ENCODE measurements around the gene PLEKHG3.
"Not testable (repeated sequence)": the region's sequence is repeated elsewhere in the genome, so short reads cannot be mapped to it uniquely, and the experiment has no call there.

Gene PLEKHG3

GRCh38 chr14:64704143-64704742, at the start of gene PLEKHG3:
Gene PLEKHG3 (plus strand): TSS chr14:64704424. CDS start chr14:64727632, 23,208 bp downstream.
- DNase-seq, result peak; percentile 48

DNA sequence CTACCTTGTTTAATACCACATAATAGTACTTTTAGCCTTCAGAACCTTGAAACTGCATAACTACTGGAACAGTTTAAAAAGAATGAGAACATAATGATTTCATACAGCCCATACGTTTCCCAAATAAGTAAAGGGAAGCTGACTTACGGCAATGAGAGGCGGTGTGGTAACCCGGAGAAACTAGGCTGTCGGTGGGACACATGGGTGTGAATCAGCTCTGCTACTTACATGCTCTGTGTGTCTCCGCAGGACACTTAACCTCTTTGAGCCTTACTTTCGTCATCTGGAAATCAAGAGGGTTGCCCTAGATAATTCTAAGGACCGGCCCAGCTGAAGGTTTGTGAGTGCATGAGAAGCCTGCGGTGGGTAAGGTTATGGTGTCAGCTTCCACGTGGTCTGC, 49.3 kb upstream of the PLEKHG3 start:
- no peak for DNase-seq

DNA sequence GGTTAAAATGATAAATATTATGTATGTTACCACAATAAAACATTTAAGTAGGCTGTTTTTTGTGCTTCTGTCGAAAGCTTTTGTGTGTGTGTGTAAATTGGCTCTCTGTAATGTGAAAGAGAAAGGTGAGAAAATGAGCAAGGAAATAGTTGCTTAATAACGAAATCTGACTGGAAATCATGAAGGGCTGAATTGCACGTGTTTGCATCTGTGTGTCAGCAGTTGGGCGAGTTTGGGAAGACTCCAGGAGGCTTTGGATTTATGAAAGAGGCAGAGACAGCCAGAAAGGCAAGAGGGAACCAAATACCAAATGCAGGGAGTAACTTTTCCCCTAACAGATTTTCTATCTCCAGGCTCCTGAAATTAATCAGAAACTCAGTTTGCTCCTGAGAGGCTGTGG, 47.2 kb upstream of the PLEKHG3 start:
- no peak for DNase-seq

DNA sequence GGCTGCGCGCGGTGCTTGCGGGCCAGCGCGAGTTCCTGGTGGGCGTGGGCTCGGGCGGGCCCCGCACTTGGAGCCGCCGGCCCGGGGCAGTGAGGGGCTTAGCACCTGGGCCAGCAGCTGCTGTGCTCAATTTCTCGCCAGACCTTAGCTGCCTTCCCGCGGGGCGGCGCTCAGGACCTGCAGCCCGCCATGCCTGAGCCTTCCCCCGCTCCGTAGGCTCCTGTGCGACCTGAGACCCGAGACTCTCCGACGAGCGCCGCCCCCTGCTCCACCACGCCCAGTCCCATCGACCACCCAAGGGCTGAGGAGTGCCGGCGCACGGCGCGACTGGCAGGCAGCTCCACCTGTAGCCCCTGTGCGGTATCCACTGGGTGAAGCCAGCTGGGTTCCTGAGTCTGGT, 46.0 kb upstream of the PLEKHG3 start:
- no peak for DNase-seq

- not testable (repeated sequence) for DNase-seq
Observed at GRCh38 chr14:64658700-64659264, 45.4 kb upstream of the PLEKHG3 start.

DNA sequence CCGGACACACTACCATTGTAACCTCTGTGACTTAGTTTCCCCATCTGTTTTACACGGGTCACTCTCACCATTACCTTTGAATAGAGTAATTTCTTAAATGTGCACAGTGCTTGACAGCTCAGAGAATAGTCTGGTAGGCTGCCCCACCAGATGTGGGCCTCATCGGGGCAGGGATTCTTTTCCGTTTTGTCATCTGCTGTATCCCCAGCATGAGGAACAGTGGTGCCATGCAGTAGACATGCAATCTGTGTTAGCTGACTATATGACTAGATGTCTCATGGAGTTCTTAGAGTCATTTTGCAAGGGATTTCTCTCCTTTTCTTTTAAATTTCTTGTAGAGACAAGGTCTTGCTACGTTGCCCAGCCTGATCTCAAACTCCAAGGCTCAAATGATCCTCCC, 44.9 kb upstream of the PLEKHG3 start:
- no peak for DNase-seq

GRCh38 chr14:64663174-64663573, 41.0 kb upstream of the PLEKHG3 start:
- DNase-seq, result no peak

GRCh38 chr14:64671591-64671990, 32.6 kb upstream of the PLEKHG3 start:
- peak; percentile 53 for DNase-seq

- DNase-seq, result no peak
Observed at GRCh38 chr14:64673316-64673715, 30.9 kb upstream of the PLEKHG3 start.

- no peak for DNase-seq
Observed at GRCh38 chr14:64673748-64674147, 30.5 kb upstream of the PLEKHG3 start.

DNA sequence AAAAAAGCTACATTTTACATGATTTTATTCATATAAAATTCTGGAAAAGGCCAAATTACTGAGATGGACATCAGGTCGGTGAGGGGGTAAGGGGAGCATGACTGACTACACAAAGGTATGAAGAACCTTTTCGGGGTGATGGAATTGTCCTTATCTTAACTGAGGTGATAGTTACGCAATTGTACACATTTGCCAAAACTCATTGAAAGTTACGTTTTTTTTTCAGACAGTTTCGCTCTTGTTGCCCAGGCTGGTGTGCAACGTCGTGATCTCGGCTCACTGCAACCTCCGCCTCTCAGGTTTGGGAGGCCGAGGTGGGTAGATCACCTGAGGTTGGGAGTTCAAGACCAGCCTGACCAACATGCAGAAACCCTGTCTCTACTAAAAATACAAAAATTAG, 29.4 kb upstream of the PLEKHG3 start:
- no peak for DNase-seq

DNA sequence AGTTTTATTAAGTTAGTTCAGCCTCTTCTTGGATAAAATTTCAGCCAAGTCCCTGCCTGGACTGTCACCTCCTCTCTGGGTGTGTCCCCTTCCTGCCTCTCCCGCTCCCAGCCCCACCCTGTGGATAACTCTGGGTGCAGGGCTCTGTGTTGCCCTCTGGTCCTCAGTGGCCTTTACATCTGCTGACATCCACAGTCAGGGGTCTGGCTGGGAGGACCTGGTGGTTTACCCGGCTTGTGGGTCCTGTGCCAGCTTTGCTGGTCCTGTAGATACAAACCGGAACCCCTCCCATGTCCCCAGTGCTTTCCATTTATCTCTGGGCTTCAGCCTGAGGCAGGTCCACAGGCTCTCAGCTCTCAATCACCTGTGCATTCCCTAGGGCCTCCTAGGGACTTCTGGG, 28.9 kb upstream of the PLEKHG3 start:
- DNase-seq, result no peak

DNA sequence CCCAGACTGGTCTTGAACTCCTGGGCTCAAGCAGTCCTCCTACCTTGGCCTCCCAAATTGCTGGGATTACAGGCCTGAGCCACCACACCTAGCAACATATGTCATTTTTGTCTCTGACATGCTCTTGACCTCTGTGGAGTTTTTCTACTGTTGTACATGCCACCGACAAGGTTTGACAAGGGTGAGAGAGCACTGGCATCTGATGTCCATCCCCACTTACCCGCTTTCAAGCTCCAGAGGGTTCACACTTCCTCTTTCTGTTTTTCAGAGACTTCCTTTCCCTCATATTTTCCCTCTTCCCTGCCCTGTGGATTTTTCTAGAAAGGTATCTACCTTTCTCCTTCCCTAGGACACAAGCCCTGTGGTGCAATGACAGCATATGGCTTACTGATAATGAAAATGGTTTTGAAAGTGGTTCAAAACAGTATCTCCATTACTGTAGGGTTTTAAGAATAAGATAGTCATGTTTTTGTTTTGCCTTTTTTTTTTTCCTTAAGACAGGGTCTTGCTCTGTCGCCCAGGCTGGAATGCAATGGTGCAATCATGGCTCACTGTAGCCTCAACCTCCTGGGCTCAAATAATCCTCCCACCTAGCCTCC, 27.7 kb upstream of the PLEKHG3 start:
- DNase-seq, result no peak

DNA sequence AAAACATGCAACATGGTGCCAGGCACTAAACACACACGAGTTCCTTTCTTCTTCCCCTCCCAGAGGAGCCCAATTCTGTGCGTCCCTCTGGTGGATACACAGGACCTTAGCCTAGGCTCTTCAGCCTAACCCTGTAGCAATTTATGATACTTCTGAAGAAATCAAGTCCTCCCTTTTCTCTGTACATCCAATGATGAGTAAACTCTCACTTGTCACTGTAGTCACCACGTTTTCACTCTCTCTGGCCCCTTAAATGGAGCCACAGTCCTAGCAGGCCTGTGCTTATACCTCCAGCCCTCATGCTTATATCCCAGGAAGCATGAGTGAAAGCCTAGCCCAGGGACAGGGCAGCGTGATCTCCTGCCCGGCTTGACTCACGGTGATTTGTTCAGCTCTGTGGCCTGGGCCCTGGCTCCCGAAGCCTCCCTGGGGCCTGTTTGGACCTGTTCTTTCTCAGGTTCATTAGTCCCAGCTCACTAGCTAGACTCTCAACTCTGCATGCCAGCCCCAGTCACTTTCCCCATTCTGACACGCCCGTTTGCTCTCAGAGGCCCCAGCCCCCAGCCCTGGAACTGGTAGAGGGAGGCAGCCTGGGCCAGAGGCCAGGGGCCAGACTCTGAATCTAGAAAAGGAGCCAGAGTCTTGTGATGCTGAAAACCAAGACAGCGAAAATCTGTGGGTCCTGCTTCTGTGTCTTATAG, 24.1 kb upstream of the PLEKHG3 start:
- DNase-seq, result no peak

DNA sequence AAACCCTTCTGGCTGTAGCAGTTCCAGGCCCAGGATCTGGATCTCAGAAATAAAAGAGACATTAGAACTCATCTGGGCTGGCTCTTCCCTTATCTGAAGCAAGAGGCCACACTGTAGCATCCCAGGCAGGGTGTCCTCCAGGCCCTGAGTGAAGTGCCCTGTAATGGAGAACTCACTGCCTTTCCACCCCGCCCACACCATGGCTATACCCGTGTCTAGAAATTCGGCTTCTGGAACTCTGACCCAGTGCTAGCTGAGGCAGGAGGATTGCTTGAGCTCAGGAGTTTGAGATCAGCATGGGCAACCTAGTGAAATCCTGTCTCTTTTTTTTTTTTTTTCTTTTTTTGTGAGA, 23.5 kb upstream of the PLEKHG3 start:
- no peak for DNase-seq

GRCh38 chr14:64681796-64682710, 22.2 kb upstream of the PLEKHG3 start:
- no peak for DNase-seq

- DNase-seq, result no peak
Observed at GRCh38 chr14:64682843-64683242, 21.4 kb upstream of the PLEKHG3 start.

DNA sequence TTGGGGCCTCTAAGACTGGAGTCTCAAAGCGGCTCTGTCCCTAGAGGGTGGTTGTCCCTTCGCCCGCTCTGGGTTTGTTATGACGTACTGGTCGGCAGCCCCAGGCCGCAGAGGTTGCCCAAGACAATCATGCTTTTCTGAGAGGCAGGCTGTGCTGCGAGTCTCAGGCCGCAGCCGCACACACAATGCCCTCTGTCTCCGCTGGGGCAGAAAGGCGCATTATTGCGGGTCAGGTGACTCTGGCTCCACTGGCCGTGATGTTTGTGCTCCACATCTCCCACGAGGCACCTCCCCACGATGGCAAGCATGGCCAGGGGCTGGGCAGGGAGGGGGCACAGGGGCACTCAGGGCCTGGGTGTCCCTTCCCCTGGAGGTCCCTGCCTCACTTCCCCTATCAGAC, 21.0 kb upstream of the PLEKHG3 start:
- no peak for DNase-seq

DNA sequence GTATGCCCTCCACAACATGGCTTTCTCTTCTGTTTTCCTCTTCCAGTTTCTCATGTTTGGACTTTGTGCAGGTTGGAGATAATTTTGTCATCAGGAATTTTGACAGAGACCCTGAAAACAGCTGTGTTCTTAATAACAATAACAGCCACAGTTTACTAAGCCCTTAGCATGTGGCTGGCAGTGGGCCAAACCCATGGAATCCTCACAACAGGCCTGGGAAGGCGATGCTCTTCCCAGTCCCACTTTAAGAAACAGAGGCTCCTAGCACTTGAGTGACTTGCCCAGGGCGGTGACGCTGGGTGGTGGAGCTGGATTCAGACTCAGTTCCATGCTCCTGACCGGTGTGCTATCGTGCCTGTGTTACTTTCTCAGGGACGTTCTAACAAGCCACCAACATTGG, 20.1 kb upstream of the PLEKHG3 start:
- DNase-seq, result no peak

GRCh38 chr14:64685371-64686281, 18.6 kb upstream of the PLEKHG3 start:
- no peak for DNase-seq

GRCh38 chr14:64686282-64686615, 18.0 kb upstream of the PLEKHG3 start:
- DNase-seq, result no peak

- DNase-seq, result no peak
Observed at GRCh38 chr14:64688031-64688430, 16.2 kb upstream of the PLEKHG3 start.
